OCI-LY1 (cell line): Measurements from ENCODE around the gene ALPK3.

ENCODE experiments used
- H2AFZ ChIP-seq: fragments of 200-600 bp; sonication (generic), shearing (Covaris generic); 2 replicates; pipeline ENCODE4 v1.6.0; 2014; ENCODE audit warnings: antibody characterized with exemption, mild to moderate bottlenecking, low read length
- H3F3A ChIP-seq: fragments of 200-600 bp; sonication (generic), shearing (Covaris generic); 2 replicates; pipeline ENCODE4 v1.6.0; 2014; ENCODE audit warnings: mild to moderate bottlenecking, antibody characterized with exemption, low read length, moderate library complexity; ENCODE audit not compliant: insufficient read depth
- H3K27ac ChIP-seq: fragments of 200-600 bp; sonication (generic); 2 replicates; pipeline ENCODE4 v1.5.1; 2014; ENCODE audit warnings: low read length, mixed run types, mild to moderate bottlenecking, low read depth; ENCODE audit not compliant: poor library complexity, severe bottlenecking
- H3K27me3 ChIP-seq: fragments of 200-600 bp; sonication (generic); 2 replicates; pipeline ENCODE4 v1.6.0; 2014; ENCODE audit warnings: antibody characterized with exemption, mild to moderate bottlenecking, low read length, moderate library complexity; ENCODE audit not compliant: insufficient read depth
- H3K36me3 ChIP-seq: fragments of 200-600 bp; sonication (generic); 2 replicates; pipeline ENCODE4 v1.6.1; 2014; ENCODE audit warnings: mild to moderate bottlenecking, antibody characterized with exemption, low read length, moderate library complexity, mixed read lengths; ENCODE audit not compliant: insufficient read depth
- H3K4me1 ChIP-seq: fragments of 200-600 bp; sonication (generic); 2 replicates; pipeline ENCODE4 v1.5.1; 2014; ENCODE audit warnings: mild to moderate bottlenecking, low read length, moderate library complexity; ENCODE audit not compliant: insufficient read depth, severe bottlenecking
- H3K4me2 ChIP-seq: fragments of 200-600 bp; sonication (generic), shearing (Covaris generic); 2 replicates; pipeline ENCODE4 v1.6.1; 2014; ENCODE audit warnings: low read length
- H3K4me3 ChIP-seq: fragments of 200-600 bp; sonication (generic); 2 replicates; pipeline ENCODE4 v1.5.1; 2014; ENCODE audit warnings: low read length, low read depth, mild to moderate bottlenecking, mixed read lengths; ENCODE audit not compliant: poor library complexity, severe bottlenecking
- H3K79me2 ChIP-seq: fragments of 200-600 bp; shearing (Covaris generic); 2 replicates; pipeline ENCODE4 v1.6.1; 2016; ENCODE audit warnings: mixed run types, low read length, mixed read lengths; ENCODE audit not compliant: insufficient read depth
- H3K9ac ChIP-seq: fragments of 200-600 bp; sonication (generic), shearing (Covaris generic); 2 replicates; pipeline ENCODE4 v1.6.1; 2014; ENCODE audit warnings: mild to moderate bottlenecking, low read length, mixed read lengths
- H3K9me2 ChIP-seq: fragments of 200-600 bp; sonication (generic), shearing (Covaris generic); 2 replicates; pipeline ENCODE4 v1.6.1; 2014; ENCODE audit warnings: low read depth, mild to moderate bottlenecking, low read length, mixed read lengths
- H3K9me3 ChIP-seq: fragments of 200-600 bp; shearing (Covaris generic); 2 replicates; pipeline ENCODE4 v1.6.1; 2014; ENCODE audit warnings: low read length, mixed read lengths
- H4K20me1 ChIP-seq: fragments of 200-600 bp; sonication (generic), shearing (Covaris generic); 2 replicates; pipeline ENCODE4 v1.6.0; 2016; ENCODE audit warnings: mild to moderate bottlenecking, low read length; ENCODE audit not compliant: insufficient read depth
- CTCF ChIP-seq: fragments of 200-600 bp; sonication (generic), shearing (Covaris generic); IDR thresholded peaks from 2 replicates; pipeline ENCODE4 v1.5.1; 2017; ENCODE audit warnings: mild to moderate bottlenecking, antibody characterized with exemption, low read length, moderate library complexity, mixed read lengths
- EZH2 ChIP-seq: fragments of 200-600 bp; sonication (generic), shearing (Covaris generic); IDR thresholded peaks from 2 replicates; pipeline ENCODE4 v1.8.0; 2017; ENCODE audit warnings: borderline replicate concordance, mixed run types, mild to moderate bottlenecking, antibody characterized with exemption, low read length, moderate library complexity, mixed read lengths

Gene ALPK3

GRCh38 chr15:84811151-84811550 is 6.0 kb upstream of the ALPK3 start:
- Histone ChIP-seq H3K9me3 (no peaks in the 10 kb centered on the region), H3K27ac (no peak overlapping the region), H3K27me3 (no peaks in the 10 kb centered on the region), H3K4me3 (no peak overlapping the region), H4K20me1 (no peaks in the 10 kb centered on the region), H3F3A (no peaks in the 10 kb centered on the region), H3K4me1 (no peaks in the 10 kb centered on the region), H3K9ac (no peak overlapping the region), H3K4me2 (no peak overlapping the region), H3K9me2 (no peaks in the 10 kb centered on the region), H2AFZ (no peak overlapping the region), H3K79me2 (no peaks in the 10 kb centered on the region), H3K36me3 (peaks cover 4% of the 10 kb centered on the region)
- TF ChIP-seq EZH2, result no peak

- H3F3A ChIP-seq, result no peaks in the 10 kb centered on the region
- TF ChIP-seq EZH2 (no peak), CTCF (no peak)
- no peaks in the 10 kb centered on the region for H3K4me1 ChIP-seq
- no peak overlapping the region for H3K4me2 ChIP-seq
- H3K9me2 ChIP-seq, result no peaks in the 10 kb centered on the region
- no peak overlapping the region for H3K4me3 ChIP-seq
- no peaks in the 10 kb centered on the region for H3K79me2 ChIP-seq
- no peak overlapping the region for H2AFZ ChIP-seq
- H3K36me3 ChIP-seq, result no peaks in the 10 kb centered on the region
- no peaks in the 10 kb centered on the region for H4K20me1 ChIP-seq
- H3K27ac ChIP-seq, result no peak overlapping the region
- no peak overlapping the region for H3K9ac ChIP-seq
- H3K27me3 ChIP-seq, result no peaks in the 10 kb centered on the region
- no peaks in the 10 kb centered on the region for H3K9me3 ChIP-seq
Observed at GRCh38 chr15:84811828-84812227, 5.3 kb upstream of the ALPK3 start.

- H3K4me2 ChIP-seq, result no peak overlapping the region
- no peaks in the 10 kb centered on the region for H4K20me1 ChIP-seq
- H3K9me3 ChIP-seq, result no peaks in the 10 kb centered on the region
- H3K4me1 ChIP-seq, result no peaks in the 10 kb centered on the region
- no peaks in the 10 kb centered on the region for H3K9me2 ChIP-seq
- TF ChIP-seq CTCF (no peak), EZH2 (no peak)
- no peak overlapping the region for H3K9ac ChIP-seq
- H3K79me2 ChIP-seq, result no peaks in the 10 kb centered on the region
- H3F3A ChIP-seq, result no peaks in the 10 kb centered on the region
- no peak overlapping the region for H3K4me3 ChIP-seq
- no peak overlapping the region for H2AFZ ChIP-seq
- no peak overlapping the region for H3K27ac ChIP-seq
- H3K27me3 ChIP-seq, result no peaks in the 10 kb centered on the region
- no peaks in the 10 kb centered on the region for H3K36me3 ChIP-seq
Observed at GRCh38 chr15:84812842-84813241, 4.3 kb upstream of the ALPK3 start.

- Histone ChIP-seq H4K20me1 (no peaks in the 10 kb centered on the region), H3K4me2 (no peak overlapping the region), H3K4me1 (no peaks in the 10 kb centered on the region), H3K4me3 (no peak overlapping the region), H2AFZ (no peak overlapping the region), H3K27me3 (no peaks in the 10 kb centered on the region), H3F3A (no peaks in the 10 kb centered on the region), H3K79me2 (no peaks in the 10 kb centered on the region), H3K9me2 (no peaks in the 10 kb centered on the region), H3K36me3 (no peaks in the 10 kb centered on the region), H3K9me3 (no peaks in the 10 kb centered on the region), H3K27ac (no peak overlapping the region), H3K9ac (no peak overlapping the region)
- TF ChIP-seq EZH2 (no peak), CTCF (no peak)
Observed at GRCh38 chr15:84813435-84813834, 3.7 kb upstream of the ALPK3 start.
